Measurements from ENCODE around the gene SLFN13. TPM values are rescaled to one million over a fixed set of nuclear protein-coding genes. Genes with fewer than 3 reads are reported as not detected.

SLFN13 gene
- total and polyA plus RNA-seq, 2 experiments from 2014 or later: 2.2 to 5.5 TPM

GRCh38 chr17:35433075-35433894 is 15.3 kb downstream of the SLFN13 start:
- H3K36me3 ChIP-seq (replicated peaks; ENCODE audit: insufficient read depth, low read depth): no peaks in the 10 kb centered on the region
- H3K27me3 ChIP-seq: no peaks in the 10 kb centered on the region
- peak overlapping the region; percentile 32 for H3K4me3 ChIP-seq
- peaks cover 8% of the 10 kb centered on the region for H3K4me1 ChIP-seq (ENCODE audit: insufficient read depth)
- peak overlapping the region; percentile 92 for H3K27ac ChIP-seq
- 31% methylated on average over 19 of the region's 19 CpGs for WGBS (ENCODE audit: low lambda C conversion rate, missing lambda C conversion rate)
- peak overlapping the region; percentile 72 for H3K4me2 ChIP-seq
- peak; percentile 94 for DNase-seq (ENCODE audit: low spot score)
- no peak for TF ChIP-seq EZH2phosphoT487 (IDR thresholded peaks at IDR 0.05; ENCODE audit: low read depth, severe bottlenecking, unreplicated experiment)
- TF ChIP-seq EZH2 (IDR thresholded peaks at IDR 0.05; ENCODE audit: borderline replicate concordance): no peak
- TF ChIP-seq, protein P1, sequence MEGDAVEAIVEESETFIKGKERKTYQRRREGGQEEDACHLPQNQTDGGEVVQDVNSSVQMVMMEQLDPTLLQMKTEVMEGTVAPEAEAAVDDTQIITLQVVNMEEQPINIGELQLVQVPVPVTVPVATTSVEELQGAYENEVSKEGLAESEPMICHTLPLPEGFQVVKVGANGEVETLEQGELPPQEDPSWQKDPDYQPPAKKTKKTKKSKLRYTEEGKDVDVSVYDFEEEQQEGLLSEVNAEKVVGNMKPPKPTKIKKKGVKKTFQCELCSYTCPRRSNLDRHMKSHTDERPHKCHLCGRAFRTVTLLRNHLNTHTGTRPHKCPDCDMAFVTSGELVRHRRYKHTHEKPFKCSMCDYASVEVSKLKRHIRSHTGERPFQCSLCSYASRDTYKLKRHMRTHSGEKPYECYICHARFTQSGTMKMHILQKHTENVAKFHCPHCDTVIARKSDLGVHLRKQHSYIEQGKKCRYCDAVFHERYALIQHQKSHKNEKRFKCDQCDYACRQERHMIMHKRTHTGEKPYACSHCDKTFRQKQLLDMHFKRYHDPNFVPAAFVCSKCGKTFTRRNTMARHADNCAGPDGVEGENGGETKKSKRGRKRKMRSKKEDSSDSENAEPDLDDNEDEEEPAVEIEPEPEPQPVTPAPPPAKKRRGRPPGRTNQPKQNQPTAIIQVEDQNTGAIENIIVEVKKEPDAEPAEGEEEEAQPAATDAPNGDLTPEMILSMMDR (IDR thresholded peaks at IDR 0.05; ENCODE audit: poor library complexity): no peak
- no peaks in the 10 kb centered on the region for H3K9me2 ChIP-seq (replicated peaks; ENCODE audit: insufficient read depth)
- H2AFZ ChIP-seq: peak overlapping the region; percentile 57
- H3K9me3 ChIP-seq (ENCODE audit: low read depth): no peaks in the 10 kb centered on the region
- H4K20me1 ChIP-seq (ENCODE audit: insufficient read depth, poor library complexity, severe bottlenecking): no peaks in the 10 kb centered on the region
- peaks cover 16% of the 10 kb centered on the region for H3K79me2 ChIP-seq

DNA sequence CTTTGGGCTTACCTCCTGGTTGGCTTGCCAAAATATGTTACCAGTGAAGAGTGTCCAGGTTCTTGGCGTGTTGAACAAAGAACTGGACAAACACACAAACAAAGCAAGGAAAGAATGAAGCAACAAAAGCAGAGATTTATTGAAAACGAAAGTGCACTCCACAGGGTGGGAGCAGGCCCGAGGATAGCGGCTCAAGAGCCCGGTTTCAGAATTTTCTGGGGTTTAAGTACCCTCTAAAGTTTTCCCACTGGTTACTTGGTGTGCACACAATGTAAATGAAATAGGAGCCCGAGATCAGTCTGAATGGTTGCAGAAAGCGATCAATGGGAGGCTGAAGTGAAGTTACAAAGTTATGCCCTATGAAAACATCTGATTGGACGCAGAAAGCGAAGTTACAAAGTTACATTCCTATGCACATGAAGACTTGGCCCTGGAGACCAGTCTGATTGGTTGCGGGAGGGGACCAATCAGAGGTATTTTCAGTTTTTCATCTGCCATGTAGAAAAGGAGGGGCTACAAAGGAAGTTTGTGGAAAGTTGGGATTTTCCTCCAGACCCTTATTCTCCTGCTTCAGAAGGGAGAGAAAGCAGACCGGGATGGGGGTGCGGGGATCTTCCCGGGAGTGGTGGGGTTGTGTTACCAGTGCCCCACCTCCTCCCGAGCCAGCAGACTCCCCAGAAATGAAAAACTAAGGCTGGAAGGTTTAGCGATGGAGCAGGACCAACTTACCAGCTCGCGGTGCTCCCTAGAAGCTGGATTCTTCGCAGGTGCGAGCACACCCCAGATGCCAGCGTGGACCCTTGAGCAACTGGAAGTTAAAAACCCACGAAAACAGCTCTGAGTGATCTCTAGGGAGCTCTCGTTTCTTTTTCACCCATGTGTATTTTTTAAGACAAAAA is 16.1 kb downstream of the SLFN13 start, which contains the start of gene SLFN12:
SLFN12 (minus strand) TSS at position 325 of the 899 bp plus-strand sequence. CDS start 9,472 bp downstream, outside the sequence.
- Histone ChIP-seq H3K27ac (peak within 1 kb of the TSS; percentile 92), H3K4me2 (peak within 1 kb of the TSS; percentile 72), H3K9me2 (replicated peaks; ENCODE audit: insufficient read depth) (no peaks in the 10 kb centered on the region), H4K20me1 (ENCODE audit: insufficient read depth, poor library complexity, severe bottlenecking) (no peaks in the 10 kb centered on the region), H3K9me3 (ENCODE audit: low read depth) (no peaks in the 10 kb centered on the region), H3K4me1 (ENCODE audit: insufficient read depth) (peaks cover 8% of the 10 kb centered on the region), H2AFZ (peak within 1 kb of the TSS; percentile 57), H3K4me3 (peak within 1 kb of the TSS; percentile 32), H3K36me3 (replicated peaks; ENCODE audit: insufficient read depth, low read depth) (no peaks in the 10 kb centered on the region), H3K79me2 (peaks cover 16% of the 10 kb centered on the region), H3K27me3 (no peaks in the 10 kb centered on the region)
- TF ChIP-seq, protein P1 (IDR thresholded peaks at IDR 0.05; ENCODE audit: poor library complexity): no peak
- no peak for TF ChIP-seq EZH2phosphoT487 (IDR thresholded peaks at IDR 0.05; ENCODE audit: low read depth, severe bottlenecking, unreplicated experiment)
- no peak for TF ChIP-seq EZH2 (IDR thresholded peaks at IDR 0.05; ENCODE audit: borderline replicate concordance)
- WGBS (ENCODE audit: low lambda C conversion rate, missing lambda C conversion rate): 47% methylated on average over 22 of the region's 22 CpGs
- peak; percentile 73 for DNase-seq (ENCODE audit: low spot score)

DNA sequence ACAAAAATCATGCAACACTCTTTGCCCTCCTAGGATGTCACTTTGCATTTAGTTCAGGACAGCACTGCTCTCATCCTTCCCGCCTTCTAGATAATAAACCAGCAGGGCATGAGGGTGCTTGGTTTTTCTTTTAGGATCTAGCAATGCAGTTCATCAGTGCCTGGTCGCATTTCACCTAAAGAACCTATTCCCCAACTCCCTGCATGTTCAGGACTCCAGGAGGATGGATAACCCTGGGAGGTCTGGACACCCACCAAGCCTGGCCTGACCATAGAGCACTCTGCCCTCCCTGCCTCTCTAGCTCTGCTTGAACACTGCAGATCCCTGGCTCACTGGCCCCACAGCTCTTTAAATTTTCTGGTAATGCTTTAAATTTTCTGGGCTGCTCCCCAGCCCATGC is 18.9 kb downstream of the SLFN13 start:
- H2AFZ ChIP-seq: no peak overlapping the region
- 84% methylated on average over 2 of the region's 2 CpGs for WGBS (ENCODE audit: low lambda C conversion rate, missing lambda C conversion rate)

More for the DNA sequence above, 18.9 kb downstream of the SLFN13 start:
- H3K4me3 ChIP-seq: no peak overlapping the region
- no peaks in the 10 kb centered on the region for H3K27me3 ChIP-seq
- no peak for TF ChIP-seq EZH2 (IDR thresholded peaks at IDR 0.05; ENCODE audit: borderline replicate concordance)
- TF ChIP-seq, protein P1 (IDR thresholded peaks at IDR 0.05; ENCODE audit: poor library complexity): no peak
- TF ChIP-seq EZH2phosphoT487 (IDR thresholded peaks at IDR 0.05; ENCODE audit: low read depth, severe bottlenecking, unreplicated experiment): no peak
- H3K27ac ChIP-seq: no peak overlapping the region
- no peaks in the 10 kb centered on the region for H3K9me2 ChIP-seq (replicated peaks; ENCODE audit: insufficient read depth)
- H3K36me3 ChIP-seq (replicated peaks; ENCODE audit: insufficient read depth, low read depth): no peaks in the 10 kb centered on the region
- H3K4me1 ChIP-seq (ENCODE audit: insufficient read depth): peaks cover 8% of the 10 kb centered on the region
- no peak overlapping the region for H3K4me2 ChIP-seq
- H4K20me1 ChIP-seq (ENCODE audit: insufficient read depth, poor library complexity, severe bottlenecking): no peaks in the 10 kb centered on the region
- DNase-seq (ENCODE audit: low spot score): no peak
- H3K79me2 ChIP-seq: peaks cover 16% of the 10 kb centered on the region
- H3K9me3 ChIP-seq (ENCODE audit: low read depth): no peaks in the 10 kb centered on the region

All from hepatocyte (in vitro differentiated cells).